GM19193 (cell line): ENCODE measurements around the gene NKD1.

Source experiments
- POLR2A ChIP-seq: IDR thresholded peaks from 4 replicates; pipeline ENCODE4 v1.6.1; 2011; ENCODE audit not compliant: insufficient read depth, insufficient read length; ENCODE audit errors: extremely low read depth

Gene NKD1

DNA sequence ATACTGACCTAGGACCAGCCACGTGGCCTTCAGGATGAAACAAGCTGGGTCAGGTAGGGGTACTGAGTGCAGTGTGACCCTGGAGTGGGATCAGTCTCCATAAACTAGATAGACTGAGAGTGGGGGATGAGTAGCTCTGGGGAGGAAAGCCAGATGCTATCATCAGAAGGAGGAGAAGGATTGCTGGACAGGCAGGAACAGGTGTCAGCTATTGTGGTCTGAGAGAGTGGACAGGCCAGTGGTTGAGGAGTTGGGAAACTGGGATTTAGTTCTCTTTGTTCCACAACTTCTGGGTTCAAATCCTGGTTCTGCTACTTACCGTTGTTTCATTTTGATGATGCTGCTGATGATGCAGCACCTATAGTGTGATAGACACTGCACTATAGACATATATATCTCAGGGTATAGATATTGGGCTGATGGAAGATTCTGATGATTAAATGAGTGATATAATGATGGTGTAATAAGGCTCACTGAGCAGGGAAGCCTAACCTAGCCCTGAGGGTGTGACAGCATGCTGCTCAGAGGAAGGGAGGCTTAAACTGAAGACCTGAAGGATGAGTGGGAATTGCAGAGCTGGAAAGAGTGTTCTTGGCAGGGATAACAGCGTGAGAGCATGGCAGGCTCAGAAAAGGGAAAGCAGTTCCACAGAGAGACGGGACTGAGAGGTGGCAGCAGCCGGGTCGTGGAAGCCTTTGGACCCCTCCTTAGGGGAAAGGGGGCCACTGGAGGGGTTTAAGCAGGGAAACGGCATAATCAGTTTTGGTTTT is 66.9 kb downstream of the NKD1 start:
- no peak for TF ChIP-seq POLR2A

- no peak for TF ChIP-seq POLR2A
Measured at GRCh38 chr16:50615891-50616290, 67.7 kb downstream of the NKD1 start.

- TF ChIP-seq POLR2A = no peak
Measured at GRCh38 chr16:50616386-50616785, 68.2 kb downstream of the NKD1 start.

GRCh38 chr16:50616883-50617645 is 68.9 kb downstream of the NKD1 start:
- no peak for TF ChIP-seq POLR2A

GRCh38 chr16:50617646-50618184 is 69.5 kb downstream of the NKD1 start:
- TF ChIP-seq POLR2A = no peak

- no peak for TF ChIP-seq POLR2A
Measured at GRCh38 chr16:50618238-50618918, 70.2 kb downstream of the NKD1 start.

DNA sequence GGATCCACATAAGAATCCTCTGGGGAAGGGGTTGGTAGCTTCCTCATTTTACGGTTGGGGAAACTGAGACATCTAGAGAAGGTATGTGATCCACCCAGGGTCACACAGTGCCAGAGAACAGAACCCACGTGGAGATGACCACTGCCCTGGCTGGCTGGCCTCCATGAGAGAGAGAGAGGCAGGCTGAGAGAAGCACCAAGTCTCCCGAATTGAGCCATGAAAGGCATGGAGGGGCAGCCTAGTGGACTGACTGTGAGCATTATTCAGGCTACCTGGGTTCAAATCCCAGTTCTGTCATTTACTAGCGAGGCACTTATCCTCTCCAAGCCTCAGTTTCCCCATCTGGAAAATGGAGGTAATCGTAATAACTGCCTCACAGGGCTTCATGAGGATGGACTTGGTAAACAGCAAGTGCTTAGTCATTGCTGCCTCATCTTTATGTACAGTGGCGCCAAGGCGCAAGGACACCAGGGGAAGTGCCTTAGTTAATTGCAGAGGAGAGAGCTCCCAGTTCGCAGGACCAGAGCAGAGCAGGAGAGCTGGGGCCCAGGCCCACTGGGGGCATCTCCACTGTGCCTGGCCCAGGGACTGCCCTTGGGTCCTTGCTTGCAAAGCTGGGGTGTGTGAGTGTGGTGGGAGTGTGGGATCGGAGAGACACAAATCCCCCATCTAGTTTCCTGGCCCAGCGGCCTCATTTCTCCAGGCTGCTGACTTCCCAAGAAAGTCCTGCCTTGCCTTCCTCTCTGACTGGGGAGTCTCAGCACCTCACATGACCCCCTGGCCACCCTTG is 71.7 kb downstream of the NKD1 start:
- no peak for TF ChIP-seq POLR2A

- TF ChIP-seq POLR2A = no peak
Measured at GRCh38 chr16:50620646-50621451, 72.7 kb downstream of the NKD1 start.

- TF ChIP-seq POLR2A = no peak
Measured at GRCh38 chr16:50621452-50621792, 73.2 kb downstream of the NKD1 start.

GRCh38 chr16:50622029-50622428 is 73.8 kb downstream of the NKD1 start:
- no peak for TF ChIP-seq POLR2A

- TF ChIP-seq POLR2A = no peak
Measured at GRCh38 chr16:50622643-50623369, 74.6 kb downstream of the NKD1 start.

DNA sequence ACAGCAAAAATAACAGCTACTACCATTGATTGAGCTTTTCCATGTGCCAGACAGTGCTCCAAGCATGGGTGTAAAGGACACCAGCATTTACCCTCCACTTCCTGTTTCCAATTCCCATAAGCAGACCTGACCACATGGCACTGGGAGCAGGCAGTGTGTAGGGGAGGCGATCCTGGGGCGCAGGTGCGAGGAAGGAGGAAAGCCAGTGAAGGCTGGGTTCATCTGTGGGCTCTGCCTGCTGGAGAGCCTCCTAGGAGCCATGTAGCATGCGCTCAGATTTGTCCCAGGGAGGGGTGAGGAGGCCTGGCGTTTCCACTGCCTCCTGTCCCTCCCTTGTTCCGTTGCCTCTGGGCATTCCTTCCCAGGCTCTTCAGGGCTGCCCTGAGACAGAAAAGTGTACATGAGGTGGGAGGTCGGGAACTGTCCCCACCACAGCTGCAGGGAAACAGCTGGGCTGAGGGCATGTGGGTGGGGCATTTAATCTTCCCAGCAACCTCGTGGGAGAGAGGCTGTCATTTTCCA is 76.3 kb downstream of the NKD1 start:
- TF ChIP-seq POLR2A = no peak

- no peak for TF ChIP-seq POLR2A
Measured at GRCh38 chr16:50625374-50625773, 77.2 kb downstream of the NKD1 start.
